HCT116 (cell line): ENCODE measurements around the gene KCNIP4. TPM values are rescaled to one million over a fixed set of nuclear protein-coding genes. Genes with fewer than 3 reads are reported as not detected.

Source experiments
- ATAC-seq: fragments of 200-7000 bp; cut with Tn5 transposase; 2 replicates; pipeline ENCODE4 v1.9.1; 2020; ENCODE audit warnings: mild to moderate bottlenecking, moderate library complexity
- BruUV-seq: library from RNA; stranded (reverse); fragments of 400-500 nt; replicated peaks from 2 replicates; lab custom pipeline; 2021; lab: Mats Ljungman, UMichigan
- CTCF ChIA-PET: fragments of 300-600 bp; sonication (Branson Sonifier 250); formaldehyde crosslinking; loops from one replicate; lab custom pipeline; 2021; ENCODE audit warnings: antibody characterized with exemption; lab: Charles Lee
- POLR2A ChIA-PET: fragments of 300-600, 350-600 bp; sonication (Branson Sonifier 250); formaldehyde crosslinking; loops from one replicate; lab custom pipeline; 2021; ENCODE audit warnings: antibody characterized with exemption; lab: Charles Lee
- RAD21 ChIA-PET, 2 experiments: fragments of 300-600 bp; sonication (Branson Sonifier 250); formaldehyde crosslinking; loops; one replicate each; lab custom pipeline; 2023; ENCODE audit warnings: low total read pairs in 2 of 2; ENCODE audit not compliant: uncharacterized antibody in 2 of 2, unreplicated experiment in 2 of 2, low non-redundant PET in 1 of 2; lab: Charles Lee
- DNase-seq: peaks from one replicate; pipeline ENCODE4 v3.0.0-alpha.2; 2010; ENCODE audit warnings: low read depth, low spot score
- H2AFZ ChIP-seq: fragments of 200-600 bp; shearing (Covaris generic), sonication (generic); 2 replicates; pipeline ENCODE4 v1.6.1; 2017; ENCODE audit warnings: low read depth, mixed run types, mixed read lengths, antibody characterized with exemption, low read length; ENCODE audit not compliant: poor library complexity, severe bottlenecking
- H3K27ac ChIP-seq: 2 replicates; pipeline ENCODE4 v1.5.1; 2012; ENCODE audit warnings: low read depth, low read length
- H3K27me3 ChIP-seq: fragments of 200-600 bp; sonication (generic); 2 replicates; pipeline ENCODE4 v1.6.1; 2016; ENCODE audit warnings: mixed run types, low read length, mixed read lengths; ENCODE audit not compliant: insufficient read depth
- H3K36me3 ChIP-seq, 2 experiments: fragments of 200-500 bp in 1 of 2; fragments of 200-600 bp in 1 of 2; sonication (Bioruptor generic) in 1 of 2; sonication (generic) in 1 of 2; 2 replicates each; pipeline versions ENCODE4 v1.5.1 to v1.6.1; 2014 to 2016; ENCODE audit warnings: low read length in 2 of 2, inconsistent platforms in 1 of 2, mixed read lengths in 1 of 2, mixed run types in 1 of 2; ENCODE audit not compliant: insufficient read depth in 2 of 2, control insufficient read depth in 1 of 2
- H3K4me1 ChIP-seq, 2 experiments: fragments of 200-600 bp in 1 of 2; sonication (generic) in 1 of 2; 2 replicates each; pipeline versions ENCODE4 v1.5.1 to v1.6.1; 2012 to 2017; ENCODE audit warnings: low read length in 2 of 2, inconsistent platforms in 1 of 2, mild to moderate bottlenecking in 1 of 2, mixed read lengths in 1 of 2, mixed run types in 1 of 2, moderate library complexity in 1 of 2; ENCODE audit not compliant: insufficient read depth in 2 of 2, control insufficient read depth in 1 of 2
- H3K4me2 ChIP-seq: fragments of 200-600 bp; sonication (generic); 2 replicates; pipeline ENCODE4 v1.6.1; 2017; ENCODE audit warnings: mixed run types, low read length, mixed read lengths
- H3K4me3 ChIP-seq, 2 experiments: fragments of 200-600 bp in 1 of 2; sonication (generic) in 1 of 2; replicated peaks in 1 of 2; 2 replicates each; pipeline ENCODE4 v1.5.1; 2011 to 2016; ENCODE audit warnings: low read length in 2 of 2, control low read depth in 1 of 2, low read depth in 1 of 2, mild to moderate bottlenecking in 1 of 2, mixed read lengths in 1 of 2, mixed run types in 1 of 2
- H3K79me2 ChIP-seq: fragments of 200-600 bp; sonication (generic); 2 replicates; pipeline ENCODE4 v1.6.1; 2017; ENCODE audit warnings: mild to moderate bottlenecking, mixed run types, low read length, moderate library complexity, mixed read lengths; ENCODE audit not compliant: insufficient read depth
- H3K9ac ChIP-seq: fragments of 200-600 bp; sonication (generic); 2 replicates; pipeline ENCODE4 v1.6.1; 2016; ENCODE audit warnings: low read length, mixed read lengths
- H3K9me2 ChIP-seq: fragments of 200-600 bp; sonication (generic), shearing (Covaris generic); 2 replicates; pipeline ENCODE4 v1.6.1; 2017; ENCODE audit warnings: mixed run types, mild to moderate bottlenecking, moderate library complexity; ENCODE audit not compliant: insufficient read depth
- H3K9me3 ChIP-seq, 2 experiments: fragments of 200-500 bp in 1 of 2; fragments of 200-600 bp in 1 of 2; sonication (Bioruptor generic) in 1 of 2; sonication (generic) in 1 of 2; 2 replicates each; pipeline ENCODE4 v1.6.1; 2014 to 2017; ENCODE audit warnings: low read length in 2 of 2, mixed read lengths in 2 of 2, inconsistent platforms in 1 of 2, low read depth in 1 of 2, mild to moderate bottlenecking in 1 of 2, mixed run types in 1 of 2, moderate library complexity in 1 of 2; ENCODE audit not compliant: control insufficient read depth in 1 of 2, insufficient read depth in 1 of 2
- H4K20me1 ChIP-seq: fragments of 200-600 bp; sonication (generic), shearing (Covaris generic); 2 replicates; pipeline ENCODE4 v1.6.1; 2017; ENCODE audit warnings: mixed run types, mild to moderate bottlenecking, moderate library complexity; ENCODE audit not compliant: insufficient read depth
- ATF3 ChIP-seq: IDR thresholded peaks from 2 replicates; pipeline ENCODE4 v1.6.1; 2012
- CEBPB ChIP-seq: IDR thresholded peaks from 2 replicates; pipeline ENCODE4 v1.6.1; 2012; ENCODE audit warnings: low read depth
- CTCF ChIP-seq, 3 experiments: fragments of 200-600 bp in 1 of 3; sonication (generic) in 1 of 3; IDR thresholded peaks in 2 of 3; conservative IDR thresholded peaks in 1 of 3; 2 replicates each; pipeline ENCODE4 v1.5.1; 2012 to 2017; ENCODE audit warnings: low read depth in 2 of 3, low read length in 2 of 3, antibody characterized with exemption in 1 of 3, borderline replicate concordance in 1 of 3, control low read depth in 1 of 3, mild to moderate bottlenecking in 1 of 3, mixed read lengths in 1 of 3, mixed run types in 1 of 3, moderate library complexity in 1 of 3; ENCODE audit not compliant: insufficient read depth in 1 of 3
- ELF1 ChIP-seq: IDR thresholded peaks from 2 replicates; pipeline ENCODE4 v1.6.1; 2012; ENCODE audit warnings: low read depth, borderline replicate concordance
- EZH2phosphoT487 ChIP-seq: fragments of 200-600 bp; IDR thresholded peaks from 2 replicates; pipeline ENCODE4 v1.6.1; 2018; ENCODE audit warnings: antibody characterized with exemption, borderline replicate concordance
- FOSL1 ChIP-seq: IDR thresholded peaks from 2 replicates; pipeline ENCODE4 v1.6.1; 2012; ENCODE audit warnings: low read depth
- RAD21 ChIP-seq: IDR thresholded peaks from 2 replicates; pipeline ENCODE4 v1.6.1; 2012; ENCODE audit warnings: low read depth, mild to moderate bottlenecking
- SIN3A ChIP-seq: IDR thresholded peaks from 2 replicates; pipeline ENCODE4 v1.6.1; 2012; ENCODE audit warnings: low read depth
- SRF ChIP-seq: IDR thresholded peaks from 2 replicates; pipeline ENCODE4 v1.6.1; 2012; ENCODE audit warnings: low read depth
- TCF7L2 ChIP-seq: IDR thresholded peaks from 2 replicates; pipeline ENCODE4 v1.7.0; 2011; ENCODE audit warnings: borderline replicate concordance, inconsistent platforms; ENCODE audit not compliant: insufficient read depth, insufficient read length; ENCODE audit errors: extremely low read depth
- ZBTB33 ChIP-seq: IDR thresholded peaks from 2 replicates; pipeline ENCODE4 v1.6.1; 2011; ENCODE audit warnings: mild to moderate bottlenecking, low read length, moderate library complexity; ENCODE audit not compliant: insufficient replicate concordance; ENCODE audit errors: extremely low read depth
- intact Hi-C: fragments of 100-400 bp; cut with micrococcal nuclease; formaldehyde crosslinking; loops from 2 replicates; pipeline ENCODE4 v1.10.0; 2022
- total RNA-seq: library from RNA; stranded (reverse); gene quantifications from one replicate; pipeline ENCODE4 v1.2.1, GENCODE V29; 2021; ENCODE audit not compliant: unreplicated experiment

The KCNIP4 gene
- total RNA-seq, 1 experiment from 2014 or later, result not detected

GRCh38 chr4:21792736-21793135 is 155.8 kb downstream of the KCNIP4 start:
- TF ChIP-seq SRF (no peak), FOSL1 (no peak), SIN3A (no peak), CEBPB (no peak)
- Histone ChIP-seq H3K4me2 (no peak overlapping the region), H2AFZ (no peak overlapping the region), H3K4me3 (no peak overlapping the region), H3K9me2 (no peaks in the 10 kb centered on the region), H3K27me3 (no peaks in the 10 kb centered on the region), H3K36me3 (no peaks in the 10 kb centered on the region), H4K20me1 (no peaks in the 10 kb centered on the region), H3K4me1 (no peaks in the 10 kb centered on the region), H3K79me2 (no peaks in the 10 kb centered on the region), H3K9me3 (no peaks in the 10 kb centered on the region), H3K27ac (no peak overlapping the region), H3K9ac (no peak overlapping the region)
- intact Hi-C loops, result loop anchor here (10.0 kb wide), 1 partner anchor 822 kb away; no protein-coding TSS in a partner anchor
- no peak for ATAC-seq
- CTCF ChIA-PET, result no interaction called here
- DNase-seq, result no peak
- no TSS peak for BruUV-seq
- RAD21 ChIA-PET, result no interaction called here
- POLR2A ChIA-PET, result no interaction called here

- RAD21 ChIA-PET, result no interaction called here
- Histone ChIP-seq H3K4me1 (no peaks in the 10 kb centered on the region), H3K9me3 (no peaks in the 10 kb centered on the region), H3K9ac (no peak overlapping the region), H3K9me2 (no peaks in the 10 kb centered on the region), H3K79me2 (no peaks in the 10 kb centered on the region), H2AFZ (no peak overlapping the region), H3K36me3 (no peaks in the 10 kb centered on the region), H4K20me1 (no peaks in the 10 kb centered on the region), H3K27me3 (no peaks in the 10 kb centered on the region), H3K4me2 (no peak overlapping the region), H3K4me3 (no peak overlapping the region), H3K27ac (no peak overlapping the region)
- CTCF ChIA-PET, result interaction anchor here (0.7 to 2.8 kb wide), 3 partner anchors 444 to 598 kb away, joined by 3 to 54 read pairs (median 3); no protein-coding TSS in a partner anchor
- POLR2A ChIA-PET, result no interaction called here
- TF ChIP-seq TCF7L2 (no peak), EZH2phosphoT487 (no peak), ATF3 (no peak), CEBPB (no peak), RAD21 (peak; percentile 57), SRF (no peak), ELF1 (no peak), CTCF (IDR thresholded peaks at IDR 0.05 in 2 of 3, conservative IDR thresholded peaks at IDR 0.05 in 1 of 3; ENCODE audit: borderline replicate concordance in 1 of 3, insufficient read depth in 1 of 3, low read depth in 2 of 3, low read length in 2 of 3) (peak; percentile 22 to 64 (median 40); a peak in 4 of 6 replicates), ZBTB33 (no peak)
- intact Hi-C loops, result loop anchor here (2.0 to 10.0 kb wide), 2 partner anchors 824 to 900 kb away; no protein-coding TSS in a partner anchor
- ATAC-seq, result no peak
- DNase-seq, result peak; percentile 16
- BruUV-seq, result no TSS peak
These were observed 158.0 kb downstream of the KCNIP4 start for GRCh38 chr4:21790438-21791029.
